SK-N-SH (cell line): ENCODE measurements around the gene TSHB. TPM values are rescaled to one million over a fixed set of nuclear protein-coding genes. Genes with fewer than 3 reads are reported as not detected.

Experiments
- CTCF ChIA-PET: fragments of 300-600, 350-600 bp; formaldehyde crosslinking; extraction: SDS; loops from one replicate; lab custom pipeline; 2021; lab: Yijun Ruan, JAX
- POLR2A ChIA-PET: fragments of 350-600 bp; sonication (Branson Sonifier 250); formaldehyde crosslinking; extraction: SDS; loops from one replicate; lab custom pipeline; 2020; ENCODE audit warnings: antibody characterized with exemption, inconsistent platforms; lab: Yijun Ruan, JAX
- DNase-seq: peaks from one replicate; pipeline ENCODE4 v3.0.0; 2012
- H2AFZ ChIP-seq: fragments of 200-600 bp; sonication (generic); 2 replicates; pipeline ENCODE4 v1.8.1; 2016; ENCODE audit warnings: antibody characterized with exemption, mild to moderate bottlenecking, low read depth
- H3F3A ChIP-seq: fragments of 200-600 bp; sonication (generic); replicated peaks from 2 replicates; pipeline ENCODE3; 2016; ENCODE audit warnings: antibody characterized with exemption, mild to moderate bottlenecking; ENCODE audit not compliant: insufficient read depth
- H3K27ac ChIP-seq, 2 experiments: fragments of 200-500 bp in 1 of 2; fragments of 200-600 bp in 1 of 2; sonication (Bioruptor generic) in 1 of 2; sonication (generic), shearing (Covaris generic) in 1 of 2; 2 replicates each; pipeline versions ENCODE4 v1.5.1 to v1.6.1; 2014 to 2016; ENCODE audit warnings: low read depth in 2 of 2, inconsistent platforms in 1 of 2, low read length in 1 of 2, mild to moderate bottlenecking in 1 of 2, mixed read lengths in 1 of 2
- H3K27me3 ChIP-seq: fragments of 200-600 bp; sonication (generic), shearing (Covaris generic); 2 replicates; pipeline ENCODE4 v1.6.1; 2016; ENCODE audit warnings: mixed run types; ENCODE audit not compliant: insufficient read depth
- H3K36me3 ChIP-seq, 2 experiments: fragments of 200-500 bp in 1 of 2; fragments of 200-600 bp in 1 of 2; sonication (Bioruptor generic) in 1 of 2; sonication (generic) in 1 of 2; replicated peaks in 1 of 2; 2 replicates each; pipeline versions ENCODE3 to v1.5.1; 2014 to 2016; ENCODE audit warnings: low read length in 1 of 2, mild to moderate bottlenecking in 1 of 2; ENCODE audit not compliant: insufficient read depth in 2 of 2, control insufficient read depth in 1 of 2
- H3K4me1 ChIP-seq, 2 experiments: fragments of 200-500 bp in 1 of 2; fragments of 200-600 bp in 1 of 2; sonication (Bioruptor generic) in 1 of 2; sonication (generic), shearing (Covaris generic) in 1 of 2; 2 replicates each; pipeline versions ENCODE4 v1.5.1 to v1.6.1; 2014 to 2016; ENCODE audit warnings: low read depth in 1 of 2, low read length in 1 of 2, mixed run types in 1 of 2; ENCODE audit not compliant: insufficient read depth in 2 of 2, control insufficient read depth in 1 of 2
- H3K4me2 ChIP-seq: fragments of 200-600 bp; sonication (generic), shearing (Covaris generic); 2 replicates; pipeline ENCODE4 v1.6.1; 2017; ENCODE audit warnings: mixed run types
- H3K4me3 ChIP-seq, 2 experiments: fragments of 200-500 bp in 1 of 2; fragments of 200-600 bp in 1 of 2; sonication (Bioruptor generic) in 1 of 2; sonication (generic), shearing (Covaris generic) in 1 of 2; 2 replicates each; pipeline versions ENCODE4 v1.5.1 to v1.8.1; 2014 to 2016; ENCODE audit warnings: low read depth in 2 of 2, inconsistent platforms in 1 of 2, low read length in 1 of 2, mild to moderate bottlenecking in 1 of 2, mixed read lengths in 1 of 2, moderate library complexity in 1 of 2
- H3K79me2 ChIP-seq: fragments of 200-600 bp; sonication (generic); 2 replicates; pipeline ENCODE4 v1.8.1; 2017; ENCODE audit warnings: mild to moderate bottlenecking; ENCODE audit not compliant: insufficient read depth
- H3K9ac ChIP-seq: fragments of 200-600 bp; sonication (generic); 2 replicates; pipeline ENCODE4 v1.6.1; 2017; ENCODE audit warnings: mixed run types
- H3K9me2 ChIP-seq: fragments of 200-600 bp; sonication (generic); 2 replicates; pipeline ENCODE4 v1.6.1; 2017; ENCODE audit warnings: mixed run types
- H3K9me3 ChIP-seq: fragments of 200-600 bp; sonication (generic); 2 replicates; pipeline ENCODE4 v1.6.1; 2017; ENCODE audit warnings: mixed run types, mild to moderate bottlenecking, moderate library complexity
- H4K20me1 ChIP-seq: fragments of 200-600 bp; sonication (generic); 2 replicates; pipeline ENCODE4 v1.6.1; 2017; ENCODE audit warnings: mild to moderate bottlenecking, mixed run types; ENCODE audit not compliant: insufficient read depth
- ELF1 ChIP-seq: IDR thresholded peaks from 2 replicates; pipeline ENCODE4 v1.4.0; 2012
- EP300 ChIP-seq, 2 experiments: IDR thresholded peaks; 2 replicates each; pipeline versions ENCODE4 v1.4.0 to v1.6.1; 2012; ENCODE audit warnings: borderline replicate concordance in 1 of 2, low read depth in 1 of 2, low read length in 1 of 2
- FOSL2 ChIP-seq: IDR thresholded peaks from 2 replicates; pipeline ENCODE4 v1.4.0; 2012; ENCODE audit warnings: low read depth, mild to moderate bottlenecking, moderate library complexity, borderline replicate concordance
- FOXM1 ChIP-seq: IDR thresholded peaks from 2 replicates; pipeline ENCODE4 v1.4.0; 2012; ENCODE audit warnings: low read depth, mild to moderate bottlenecking
- GATA2 ChIP-seq: sonication (generic); formaldehyde crosslinking; IDR thresholded peaks from 2 replicates; pipeline ENCODE4 v1.5.0; 2020; ENCODE audit warnings: mild to moderate bottlenecking, missing genetic modification reagents
- JUND ChIP-seq: IDR thresholded peaks from 2 replicates; pipeline ENCODE4 v1.4.0; 2012
- MEF2A ChIP-seq: IDR thresholded peaks from 2 replicates; pipeline ENCODE4 v1.4.0; 2012; ENCODE audit warnings: low read depth, borderline replicate concordance
- MXI1 ChIP-seq: IDR thresholded peaks from 2 replicates; pipeline ENCODE4 v1.6.1; 2012; ENCODE audit warnings: mild to moderate bottlenecking, low read depth, low read length, improper control_type of control experiment
- NFIC ChIP-seq: IDR thresholded peaks from 2 replicates; pipeline ENCODE4 v1.4.0; 2012; ENCODE audit warnings: borderline replicate concordance
- NRF1 ChIP-seq: IDR thresholded peaks from 2 replicates; pipeline ENCODE4 v1.6.1; 2012; ENCODE audit warnings: low read depth, mild to moderate bottlenecking, low read length
- RCOR1 ChIP-seq: fragments of 150-350 bp; IDR thresholded peaks from 2 replicates; pipeline ENCODE4 v1.6.1; 2017; ENCODE audit warnings: antibody characterized with exemption, low read length
- RXRA ChIP-seq: IDR thresholded peaks from 2 replicates; pipeline ENCODE4 v1.4.0; 2012; ENCODE audit warnings: low read depth, mild to moderate bottlenecking, borderline replicate concordance
- SIN3A ChIP-seq: IDR thresholded peaks from 2 replicates; pipeline ENCODE4 v1.6.1; 2012; ENCODE audit warnings: low read depth, mild to moderate bottlenecking, low read length, moderate library complexity, borderline replicate concordance
- TCF12 ChIP-seq: IDR thresholded peaks from 2 replicates; pipeline ENCODE4 v1.4.0; 2012
- TEAD4 ChIP-seq: IDR thresholded peaks from 2 replicates; pipeline ENCODE4 v1.4.0; 2012; ENCODE audit warnings: mild to moderate bottlenecking, borderline replicate concordance; ENCODE audit not compliant: insufficient read depth
- USF1 ChIP-seq: IDR thresholded peaks from 2 replicates; pipeline ENCODE4 v1.4.0; 2012; ENCODE audit warnings: low read depth, borderline replicate concordance
- WGBS: methylation state at CpG from one replicate; pipeline ENCODE4 v1.1.6; 2017; ENCODE audit warnings: low lambda C conversion rate; 5-methylcytosine and 5-hydroxymethylcytosine counted together
- polyA plus RNA-seq, 3 experiments: library from polyadenylated mRNA; depleted of rRNA; stranded (reverse); fragments of >200 nt; gene quantifications; 2 replicates each; pipeline ENCODE4 v1.2.3, GENCODE V29; 2012
- TF ChIP-seq, protein P1 (sequence below): fragments of 150-350 bp; IDR thresholded peaks from 2 replicates; pipeline ENCODE4 v1.6.1; 2016; ENCODE audit warnings: mild to moderate bottlenecking, low read depth, low read length
- TF ChIP-seq, protein P2 (sequence below): fragments of 200-600 bp; sonication (generic); IDR thresholded peaks from 2 replicates; pipeline ENCODE4 v1.6.1; 2017; ENCODE audit warnings: antibody characterized with exemption, mild to moderate bottlenecking, moderate library complexity

TSHB gene
- polyA plus RNA-seq, 1 of the 3 experiments (the other 2 are of a cell fraction) = not detected

DNA sequence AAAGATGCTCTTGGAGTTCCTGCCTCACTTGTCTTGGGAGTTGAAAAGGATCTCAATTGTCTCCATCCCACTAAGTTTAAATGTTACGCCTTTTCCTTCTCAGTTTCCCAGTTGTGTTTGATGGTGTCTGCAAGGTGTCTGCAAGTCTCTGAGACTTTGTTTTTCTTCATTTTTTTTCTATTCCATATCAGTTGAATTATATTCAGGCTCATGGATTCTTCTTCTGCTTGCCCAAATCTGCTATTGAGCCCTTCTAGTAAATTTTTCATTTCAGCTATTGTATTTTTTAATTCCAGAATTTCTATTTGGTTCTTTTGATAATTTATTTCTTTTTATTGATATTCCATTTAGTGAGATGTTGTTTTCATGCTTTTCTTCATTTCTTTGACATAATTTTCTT is 47.4 kb upstream of the TSHB start (continued):
- TF ChIP-seq, protein P1, sequence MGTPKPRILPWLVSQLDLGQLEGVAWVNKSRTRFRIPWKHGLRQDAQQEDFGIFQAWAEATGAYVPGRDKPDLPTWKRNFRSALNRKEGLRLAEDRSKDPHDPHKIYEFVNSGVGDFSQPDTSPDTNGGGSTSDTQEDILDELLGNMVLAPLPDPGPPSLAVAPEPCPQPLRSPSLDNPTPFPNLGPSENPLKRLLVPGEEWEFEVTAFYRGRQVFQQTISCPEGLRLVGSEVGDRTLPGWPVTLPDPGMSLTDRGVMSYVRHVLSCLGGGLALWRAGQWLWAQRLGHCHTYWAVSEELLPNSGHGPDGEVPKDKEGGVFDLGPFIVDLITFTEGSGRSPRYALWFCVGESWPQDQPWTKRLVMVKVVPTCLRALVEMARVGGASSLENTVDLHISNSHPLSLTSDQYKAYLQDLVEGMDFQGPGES = no peak
- TF ChIP-seq, all 33 proteins: peak for 0

DNA sequence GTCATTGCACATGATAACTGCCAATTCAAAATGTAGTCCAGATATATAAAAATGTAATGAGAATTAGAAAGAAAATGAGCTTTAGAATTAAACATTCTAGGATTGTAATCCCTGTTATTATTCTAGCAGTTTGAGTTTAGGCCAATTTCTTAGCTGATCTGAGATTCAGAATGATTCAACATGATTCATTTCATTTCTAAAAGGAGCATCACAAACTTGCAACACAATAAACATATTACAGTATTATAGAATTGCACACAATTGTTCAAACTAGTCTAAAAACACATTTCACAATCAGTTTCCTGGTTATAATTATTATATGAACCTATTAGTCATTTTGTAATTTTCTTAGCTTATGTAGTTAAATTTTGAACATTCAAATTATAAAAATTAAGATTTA is 43.3 kb upstream of the TSHB start:
- POLR2A ChIA-PET = no interaction called here

DNA sequence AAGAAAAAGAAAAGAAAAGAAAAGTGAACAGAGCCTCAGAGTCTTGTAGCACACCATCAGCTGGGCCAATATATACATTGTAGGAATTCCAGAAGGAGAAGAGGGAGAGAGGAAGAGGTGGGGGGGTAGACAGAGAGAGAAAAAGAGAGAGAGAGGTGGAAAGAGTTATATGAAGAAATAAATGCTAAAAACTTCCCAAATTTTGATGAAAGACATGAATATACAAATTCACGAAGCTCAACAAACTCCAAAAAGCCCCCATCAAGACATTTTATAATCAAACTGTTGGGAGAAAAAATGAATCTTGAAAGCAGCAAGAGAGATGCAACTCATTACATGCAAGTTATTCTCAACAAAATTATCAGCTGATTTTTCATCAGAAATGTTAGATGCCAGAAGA is 41.5 kb upstream of the TSHB start:
- no peak overlapping the region for H3K4me3 ChIP-seq
- H3K4me1 ChIP-seq = no peaks in the 10 kb centered on the region
- H3K9ac ChIP-seq = no peak overlapping the region
- H3K9me2 ChIP-seq = peaks cover 2% of the 10 kb centered on the region; the same call in 1 of the 2 replicates
- CTCF ChIA-PET = interaction anchor here (1.8 kb wide), 1 partner anchor 64 kb away, joined by 7 read pairs; no protein-coding TSS in a partner anchor
- WGBS = 0% methylated on average over 1 of the region's 1 CpG
- H4K20me1 ChIP-seq = no peaks in the 10 kb centered on the region
- POLR2A ChIA-PET = no interaction called here
- H3K9me3 ChIP-seq = peaks cover 12% of the 10 kb centered on the region; the same call in 1 of the 2 replicates
- peaks cover 0 to 3% of the 10 kb centered on the region in 2 experiments for H3K36me3 ChIP-seq
- no peak for TF ChIP-seq EP300 (IDR thresholded peaks at IDR 0.05; ENCODE audit: borderline replicate concordance in 1 of 2, low read depth in 1 of 2, low read length in 1 of 2)
- no peak for TF ChIP-seq RCOR1
- TF ChIP-seq MEF2A = no peak
- TF ChIP-seq USF1 = no peak
- TF ChIP-seq TCF12 = no peak
- TF ChIP-seq, protein P2, sequence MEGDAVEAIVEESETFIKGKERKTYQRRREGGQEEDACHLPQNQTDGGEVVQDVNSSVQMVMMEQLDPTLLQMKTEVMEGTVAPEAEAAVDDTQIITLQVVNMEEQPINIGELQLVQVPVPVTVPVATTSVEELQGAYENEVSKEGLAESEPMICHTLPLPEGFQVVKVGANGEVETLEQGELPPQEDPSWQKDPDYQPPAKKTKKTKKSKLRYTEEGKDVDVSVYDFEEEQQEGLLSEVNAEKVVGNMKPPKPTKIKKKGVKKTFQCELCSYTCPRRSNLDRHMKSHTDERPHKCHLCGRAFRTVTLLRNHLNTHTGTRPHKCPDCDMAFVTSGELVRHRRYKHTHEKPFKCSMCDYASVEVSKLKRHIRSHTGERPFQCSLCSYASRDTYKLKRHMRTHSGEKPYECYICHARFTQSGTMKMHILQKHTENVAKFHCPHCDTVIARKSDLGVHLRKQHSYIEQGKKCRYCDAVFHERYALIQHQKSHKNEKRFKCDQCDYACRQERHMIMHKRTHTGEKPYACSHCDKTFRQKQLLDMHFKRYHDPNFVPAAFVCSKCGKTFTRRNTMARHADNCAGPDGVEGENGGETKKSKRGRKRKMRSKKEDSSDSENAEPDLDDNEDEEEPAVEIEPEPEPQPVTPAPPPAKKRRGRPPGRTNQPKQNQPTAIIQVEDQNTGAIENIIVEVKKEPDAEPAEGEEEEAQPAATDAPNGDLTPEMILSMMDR = no peak
- no peak for TF ChIP-seq GATA2
- TF ChIP-seq JUND = no peak
- no peak for TF ChIP-seq RXRA
- no peak for TF ChIP-seq NFIC
- no peak for TF ChIP-seq ELF1
- TF ChIP-seq FOXM1 = no peak
- TF ChIP-seq, all 33 proteins: peak for 0
- Histone ChIP-seq H3K27ac (no peak overlapping the region), H3K4me2 (no peak overlapping the region), H2AFZ (no peak overlapping the region), H3K27me3 (no peaks in the 10 kb centered on the region), H3F3A (no peaks in the 10 kb centered on the region), H3K79me2 (no peaks in the 10 kb centered on the region)
- DNase-seq = no peak

More for the DNA sequence above, 43.3 kb upstream of the TSHB start:
- no peaks in the 10 kb centered on the region for H3K27me3 ChIP-seq
- no peak overlapping the region for H3K4me3 ChIP-seq
- H3K36me3 ChIP-seq = peaks cover 0 to 3% of the 10 kb centered on the region in 2 experiments
- H3K27ac ChIP-seq = no peak overlapping the region
- no peak overlapping the region for H2AFZ ChIP-seq
- no peaks in the 10 kb centered on the region for H3F3A ChIP-seq
- no peaks in the 10 kb centered on the region for H3K79me2 ChIP-seq
- TF ChIP-seq SIN3A (no peak), EP300 (IDR thresholded peaks at IDR 0.05; ENCODE audit: borderline replicate concordance in 1 of 2, low read depth in 1 of 2, low read length in 1 of 2) (no peak), MXI1 (no peak), FOXM1 (no peak), NRF1 (no peak), TEAD4 (no peak), FOSL2 (no peak), ELF1 (no peak), GATA2 (no peak)
- TF ChIP-seq, protein P2 = no peak
- H3K9me2 ChIP-seq = no peaks in the 10 kb centered on the region; the same call in 1 of the 2 replicates
- no peak overlapping the region for H3K9ac ChIP-seq
- no peak for DNase-seq
- CTCF ChIA-PET = interaction anchor here (1.3 to 6.4 kb wide), 3 partner anchors 49 to 483 kb away, joined by 3 to 53 read pairs (median 3); no protein-coding TSS in a partner anchor
- no peaks in the 10 kb centered on the region for H3K4me1 ChIP-seq
- no peaks in the 10 kb centered on the region for H4K20me1 ChIP-seq
- H3K9me3 ChIP-seq = peaks cover 16% of the 10 kb centered on the region; the same call in 1 of the 2 replicates
- H3K4me2 ChIP-seq = no peak overlapping the region
